MM.1S (cell line): ENCODE results near the gene ALG2.
"Not testable (repeated sequence)": the region's sequence is repeated elsewhere in the genome, so short reads cannot be mapped to it uniquely, and the experiment has no call there.

Source experiments
- DNase-seq: peaks from one replicate; pipeline ENCODE4 v3.0.0-alpha.2; 2015
- H2AFZ ChIP-seq: fragments of 300-600 bp; sonication (generic); 2 replicates; pipeline ENCODE4 v1.6.0; 2016; ENCODE audit warnings: antibody characterized with exemption, low read length
- H3F3A ChIP-seq: fragments of 300-600 bp; sonication (generic); 2 replicates; pipeline ENCODE4 v1.6.1; 2016; ENCODE audit warnings: mild to moderate bottlenecking, antibody characterized with exemption, low read length, moderate library complexity, mixed read lengths; ENCODE audit not compliant: insufficient read depth
- H3K27ac ChIP-seq: fragments of 300-600 bp; sonication (generic); 2 replicates; pipeline ENCODE4 v1.5.1; 2016; ENCODE audit warnings: mild to moderate bottlenecking, low read length
- H3K27me3 ChIP-seq: fragments of 300-600 bp; sonication (generic); replicated peaks from 2 replicates; pipeline ENCODE4 v1.6.0; 2016; ENCODE audit warnings: low read length; ENCODE audit not compliant: insufficient read depth
- H3K36me3 ChIP-seq: fragments of 300-600 bp; sonication (generic); replicated peaks from 2 replicates; pipeline ENCODE4 v1.6.1; 2016; ENCODE audit warnings: mild to moderate bottlenecking, low read length, mixed read lengths; ENCODE audit not compliant: insufficient read depth
- H3K4me1 ChIP-seq: fragments of 300-600 bp; sonication (generic); 2 replicates; pipeline ENCODE4 v1.6.1; 2016; ENCODE audit warnings: low read length, mixed read lengths
- H3K4me2 ChIP-seq: fragments of 300-600 bp; sonication (generic); 2 replicates; pipeline ENCODE4 v1.6.0; 2016; ENCODE audit warnings: low read depth, low read length
- H3K4me3 ChIP-seq: fragments of 300-600 bp; sonication (generic); 2 replicates; pipeline ENCODE4 v1.5.1; 2016; ENCODE audit warnings: low read length, mixed read lengths
- H3K79me2 ChIP-seq: fragments of 300-600 bp; sonication (generic); 2 replicates; pipeline ENCODE4 v1.6.1; 2016; ENCODE audit warnings: mixed run types, low read length, mixed read lengths
- H3K9ac ChIP-seq: fragments of 300-600 bp; sonication (generic); 2 replicates; pipeline ENCODE4 v1.6.1; 2016; ENCODE audit warnings: low read length, mixed read lengths
- H3K9me2 ChIP-seq: fragments of 300-600 bp; sonication (generic); replicated peaks from 2 replicates; pipeline ENCODE4 v1.6.1; 2016; ENCODE audit warnings: mild to moderate bottlenecking, low read length, mixed read lengths; ENCODE audit not compliant: insufficient read depth
- H3K9me3 ChIP-seq: fragments of 300-600 bp; sonication (generic); replicated peaks from 2 replicates; pipeline ENCODE4 v1.6.1; 2016; ENCODE audit warnings: mild to moderate bottlenecking, low read length, mixed read lengths; ENCODE audit not compliant: insufficient read depth
- H4K20me1 ChIP-seq: fragments of 300-600 bp; sonication (generic); 2 replicates; pipeline ENCODE4 v1.6.1; 2016; ENCODE audit warnings: mild to moderate bottlenecking, low read length, moderate library complexity, mixed read lengths; ENCODE audit not compliant: insufficient read depth
- CTCF ChIP-seq: fragments of 300-600 bp; sonication (generic); IDR thresholded peaks from 2 replicates; pipeline ENCODE4 v1.5.1; 2016; ENCODE audit warnings: antibody characterized with exemption, low read length, mixed read lengths
- EZH2 ChIP-seq: fragments of 300-600 bp; sonication (generic); optimal IDR thresholded peaks from 2 replicates; pipeline ENCODE3; 2017; ENCODE audit warnings: low read depth, mild to moderate bottlenecking, antibody characterized with exemption, low read length, mixed read lengths
- EZH2phosphoT487 ChIP-seq: fragments of 300-600 bp; sonication (generic); IDR thresholded peaks from 2 replicates; pipeline ENCODE4 v1.6.1; 2018; ENCODE audit warnings: antibody characterized with exemption, low read length

The ALG2 gene

GRCh38 chr9:99199938-99200539 lies 21.7 kb downstream of the ALG2 start:
- Histone ChIP-seq H3F3A (no peaks in the 10 kb centered on the region), H3K9me3 (no peaks in the 10 kb centered on the region), H3K4me3 (no peak overlapping the region), H4K20me1 (no peaks in the 10 kb centered on the region), H2AFZ (no peak overlapping the region), H3K79me2 (no peaks in the 10 kb centered on the region), H3K36me3 (no peaks in the 10 kb centered on the region), H3K9me2 (no peaks in the 10 kb centered on the region), H3K27me3 (no peaks in the 10 kb centered on the region), H3K27ac (no peak overlapping the region), H3K4me2 (no peak overlapping the region), H3K4me1 (no peaks in the 10 kb centered on the region; the same call in 1 of the 2 replicates), H3K9ac (no peak overlapping the region)
- TF ChIP-seq EZH2 (no peak), EZH2phosphoT487 (no peak), CTCF (no peak)
- no peak for DNase-seq

GRCh38 chr9:99197987-99198386 lies 23.8 kb downstream of the ALG2 start:
- H3K27ac ChIP-seq: no peak overlapping the region
- H4K20me1 ChIP-seq: no peaks in the 10 kb centered on the region
- H2AFZ ChIP-seq: no peak overlapping the region
- no peak overlapping the region for H3K4me3 ChIP-seq
- no peak overlapping the region for H3K4me2 ChIP-seq
- no peaks in the 10 kb centered on the region for H3K9me3 ChIP-seq
- no peaks in the 10 kb centered on the region for H3F3A ChIP-seq
- no peaks in the 10 kb centered on the region for H3K36me3 ChIP-seq
- no peaks in the 10 kb centered on the region for H3K27me3 ChIP-seq
- no peak for TF ChIP-seq EZH2phosphoT487
- no peak for TF ChIP-seq CTCF
- TF ChIP-seq EZH2: no peak
- no peaks in the 10 kb centered on the region for H3K9me2 ChIP-seq
- no peak overlapping the region for H3K9ac ChIP-seq
- H3K4me1 ChIP-seq: no peaks in the 10 kb centered on the region; the same call in 1 of the 2 replicates
- H3K79me2 ChIP-seq: no peaks in the 10 kb centered on the region
- no peak for DNase-seq

GRCh38 chr9:99197124-99197630 lies 24.6 kb downstream of the ALG2 start:
- H3K4me3 ChIP-seq: no peak overlapping the region
- no peak for DNase-seq
- no peak overlapping the region for H3K27ac ChIP-seq
- H3K27me3 ChIP-seq: no peaks in the 10 kb centered on the region
- H3F3A ChIP-seq: no peaks in the 10 kb centered on the region
- H3K4me2 ChIP-seq: no peak overlapping the region
- no peak overlapping the region for H3K9ac ChIP-seq
- no peak for TF ChIP-seq EZH2
- TF ChIP-seq EZH2phosphoT487: no peak
- no peak for TF ChIP-seq CTCF
- no peaks in the 10 kb centered on the region for H3K9me2 ChIP-seq
- H3K9me3 ChIP-seq: no peaks in the 10 kb centered on the region
- H3K79me2 ChIP-seq: no peaks in the 10 kb centered on the region
- H3K4me1 ChIP-seq: no peaks in the 10 kb centered on the region; the same call in 1 of the 2 replicates
- H2AFZ ChIP-seq: no peak overlapping the region
- no peaks in the 10 kb centered on the region for H4K20me1 ChIP-seq
- no peaks in the 10 kb centered on the region for H3K36me3 ChIP-seq

GRCh38 chr9:99196484-99196883 lies 25.3 kb downstream of the ALG2 start:
- H3F3A ChIP-seq, H3K4me1 ChIP-seq, H3K9ac ChIP-seq, H4K20me1 ChIP-seq, H2AFZ ChIP-seq, H3K79me2 ChIP-seq, H3K4me3 ChIP-seq, H3K4me2 ChIP-seq, H3K36me3 ChIP-seq, DNase-seq, H3K9me2 ChIP-seq, H3K27me3 ChIP-seq, H3K27ac ChIP-seq, H3K9me3 ChIP-seq: not testable (repeated sequence)
